HG03066 (cell line): Measurements from ENCODE around the gene RNASE4.
"Not testable (repeated sequence)": the region's sequence is repeated elsewhere in the genome, so short reads cannot be mapped to it uniquely, and the experiment has no call there.

Source experiments
- ATAC-seq: cut with Tn5 transposase; IDR thresholded peaks from one replicate; pipeline ENCODE4 v1.9.1; 2021; ENCODE audit warnings: low read depth; ENCODE audit not compliant: unreplicated experiment

Gene RNASE4

GRCh38 chr14:20696764-20697163 is 12.4 kb downstream of the RNASE4 start:
- ATAC-seq, result no peak

- ATAC-seq, result no peak
These were observed 13.1 kb downstream of the RNASE4 start for GRCh38 chr14:20697273-20698017.

DNA sequence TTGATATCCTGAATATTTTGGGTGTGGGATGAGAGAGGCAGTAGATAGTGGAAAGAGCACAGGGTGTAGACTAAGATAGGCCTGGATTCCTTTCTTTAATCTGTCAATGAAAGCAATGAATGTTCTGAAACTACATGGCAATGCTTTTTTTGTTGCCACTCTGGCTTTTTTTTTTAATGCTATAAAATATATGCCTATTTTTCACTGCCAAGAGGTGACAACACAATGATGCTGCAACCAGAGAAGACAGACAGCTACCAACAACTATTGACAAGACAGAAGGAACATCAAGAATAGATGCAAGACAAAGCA is 13.6 kb downstream of the RNASE4 start:
- no peak for ATAC-seq

- ATAC-seq, result no peak
These were observed 14.6 kb downstream of the RNASE4 start for GRCh38 chr14:20698934-20699333.

DNA sequence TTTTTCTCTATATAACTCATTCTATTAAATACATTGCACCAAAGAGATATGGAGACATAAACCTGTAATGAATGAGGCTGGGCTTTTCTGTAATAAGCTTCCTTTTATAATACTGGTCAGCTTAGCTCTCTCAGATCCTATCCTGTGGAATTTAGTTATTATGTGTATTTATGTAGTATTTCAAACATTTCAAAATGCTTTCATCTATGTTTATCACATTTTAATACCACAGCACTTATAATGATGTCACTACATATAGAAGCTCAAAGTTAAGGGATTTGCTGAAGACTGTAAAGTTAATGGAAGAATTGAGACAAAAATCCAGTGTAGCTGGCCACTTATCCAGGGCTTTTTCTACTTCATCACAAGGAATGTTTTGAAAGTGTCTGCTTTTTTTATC is 15.6 kb downstream of the RNASE4 start:
- no peak for ATAC-seq

GRCh38 chr14:20700965-20701364 is 16.6 kb downstream of the RNASE4 start:
- ATAC-seq, result not testable (repeated sequence)

GRCh38 chr14:20706657-20707355 is 22.4 kb downstream of the RNASE4 start:
- no peak for ATAC-seq

- no peak for ATAC-seq
These were observed 23.3 kb downstream of the RNASE4 start for GRCh38 chr14:20707622-20708021.

- no peak for ATAC-seq
These were observed 26.9 kb downstream of the RNASE4 start for GRCh38 chr14:20711261-20711660.

DNA sequence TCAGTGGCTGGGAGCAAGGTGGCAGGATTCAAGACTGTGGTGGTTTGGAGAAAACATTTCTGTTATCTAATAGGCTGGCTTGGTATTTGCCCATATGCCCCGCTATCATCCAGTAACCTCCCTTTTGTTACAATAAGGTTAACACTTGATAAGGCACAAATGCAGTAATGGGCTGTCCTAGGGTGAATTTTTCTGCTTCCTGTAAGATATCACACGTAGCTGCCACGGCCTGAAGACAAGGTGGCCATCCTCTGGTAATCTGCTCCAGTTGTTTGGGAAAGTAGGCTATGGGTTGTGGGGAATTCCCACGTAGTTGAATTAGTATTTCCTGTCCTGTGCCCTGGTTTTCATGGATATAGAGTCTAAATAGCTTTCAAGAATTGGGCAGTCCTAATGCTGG is 27.3 kb downstream of the RNASE4 start:
- ATAC-seq, result no peak

DNA sequence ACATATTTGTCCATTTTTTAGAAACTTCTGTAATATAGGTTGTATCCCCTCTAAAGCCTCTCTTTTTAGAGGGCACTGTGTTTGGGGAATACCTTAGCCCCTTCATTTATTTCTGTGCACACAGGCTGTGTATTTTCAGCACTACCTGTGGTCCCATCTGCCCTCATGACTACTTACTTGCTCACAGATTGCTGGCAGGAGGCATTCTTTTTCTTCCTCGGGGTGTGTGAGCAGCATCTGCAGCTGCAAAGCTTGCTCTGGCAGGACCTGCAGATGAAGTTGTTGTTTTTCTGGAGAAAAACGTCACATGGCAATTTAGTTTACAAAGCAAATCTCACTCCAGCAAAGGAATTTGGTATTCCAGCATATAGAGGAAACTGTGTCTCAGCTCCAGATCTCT is 28.5 kb downstream of the RNASE4 start:
- no peak for ATAC-seq

- ATAC-seq, result no peak
These were observed 30.4 kb downstream of the RNASE4 start for GRCh38 chr14:20714593-20715250.

GRCh38 chr14:20719777-20720176 is 35.4 kb downstream of the RNASE4 start:
- ATAC-seq, result no peak

DNA sequence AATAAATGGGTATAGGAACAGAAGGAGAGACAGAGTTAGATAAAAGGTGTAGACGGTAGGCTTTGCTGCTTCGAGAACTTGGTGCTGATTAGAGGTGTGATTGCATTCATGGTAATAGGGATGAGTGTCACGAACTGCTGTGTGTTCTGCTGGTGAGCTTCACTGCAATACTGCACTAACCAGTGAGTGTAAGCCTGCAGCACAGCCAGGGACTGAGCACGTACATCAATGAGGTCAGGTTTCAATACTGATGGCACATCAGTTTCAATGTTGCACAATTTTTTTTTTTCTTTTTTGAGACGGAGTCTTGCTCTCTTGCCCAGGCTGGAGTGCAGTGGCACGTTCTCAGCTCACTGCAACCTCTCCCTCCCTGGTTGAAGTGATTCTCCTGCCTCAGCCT is 36.4 kb downstream of the RNASE4 start:
- ATAC-seq, result no peak

DNA sequence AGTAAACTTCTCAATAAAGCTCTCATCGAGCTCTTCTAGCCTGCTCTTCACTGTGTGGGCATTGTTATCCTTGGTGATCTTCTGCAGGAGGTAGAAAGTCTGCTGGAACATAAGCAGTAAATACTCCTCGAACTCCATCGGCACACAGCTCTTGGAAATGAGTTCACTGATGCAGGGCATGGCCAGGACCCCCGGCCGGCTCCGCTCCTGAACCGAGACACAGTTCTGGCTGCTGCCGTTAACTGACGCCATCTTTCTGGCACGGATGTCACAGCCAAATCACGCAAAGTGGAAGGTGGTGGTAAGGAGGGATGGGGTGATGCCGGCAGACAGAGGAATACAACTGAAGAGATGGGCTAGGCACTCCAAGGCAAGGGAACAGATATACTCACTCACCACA is 37.7 kb downstream of the RNASE4 start:
- ATAC-seq, result no peak

DNA sequence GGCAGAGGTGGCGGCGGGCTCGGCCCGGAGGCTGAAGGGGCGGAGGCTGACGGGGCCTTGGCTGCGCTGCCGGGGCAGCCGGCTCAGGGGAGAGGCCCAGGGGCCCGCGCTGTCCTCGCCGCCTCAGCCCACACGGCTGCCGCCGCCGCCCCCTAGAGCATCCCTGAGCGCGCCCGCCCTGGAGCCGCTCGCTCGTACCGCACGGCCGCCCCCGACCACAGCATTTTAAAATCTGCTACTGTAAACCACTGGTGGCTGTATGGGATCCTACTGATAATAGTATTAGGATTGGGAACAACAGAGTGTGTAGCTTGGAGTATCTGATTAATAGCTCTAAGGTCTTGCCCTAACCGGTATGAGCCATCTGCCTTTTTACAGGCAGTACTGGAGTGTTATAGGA is 39.1 kb downstream of the RNASE4 start:
- no peak for ATAC-seq

DNA sequence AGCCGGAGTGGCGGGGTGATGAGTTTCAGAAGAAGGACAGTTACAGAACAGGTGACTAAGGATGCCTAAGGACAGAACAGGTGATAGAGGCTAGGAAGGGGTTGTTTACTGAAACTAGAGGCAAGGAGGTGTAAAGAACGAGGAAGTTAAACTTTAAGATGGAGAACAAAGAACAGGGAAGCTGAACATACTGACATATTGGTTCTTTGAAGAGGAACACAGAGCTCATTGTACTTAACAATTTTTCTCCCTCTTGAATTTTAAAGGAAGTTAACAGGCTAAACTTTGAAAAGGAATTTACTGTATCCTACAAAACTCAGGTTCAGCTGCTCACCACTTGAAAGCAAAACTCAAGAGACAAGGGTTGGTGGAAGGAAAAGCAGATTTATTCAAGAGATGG is 41.8 kb downstream of the RNASE4 start:
- not testable (repeated sequence) for ATAC-seq

DNA sequence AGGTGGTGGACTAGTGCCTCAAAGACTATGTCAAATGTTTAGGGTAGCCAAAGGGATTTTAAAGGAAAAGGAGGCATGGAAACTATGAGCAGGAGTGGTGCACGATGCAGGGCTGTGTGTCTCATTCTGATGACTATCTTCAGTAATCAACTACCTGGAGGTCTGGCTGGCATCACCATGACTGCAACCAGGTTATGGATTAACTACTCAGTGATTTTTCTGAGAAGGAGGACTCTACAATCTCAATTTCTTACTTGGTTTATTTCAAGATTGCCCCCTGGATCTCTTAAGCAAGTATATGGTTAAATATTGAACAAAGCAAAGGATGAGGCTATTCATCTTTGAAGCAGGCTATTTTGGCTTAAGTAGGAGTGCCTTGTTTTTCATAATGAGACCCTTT is 42.2 kb downstream of the RNASE4 start:
- ATAC-seq, result no peak

DNA sequence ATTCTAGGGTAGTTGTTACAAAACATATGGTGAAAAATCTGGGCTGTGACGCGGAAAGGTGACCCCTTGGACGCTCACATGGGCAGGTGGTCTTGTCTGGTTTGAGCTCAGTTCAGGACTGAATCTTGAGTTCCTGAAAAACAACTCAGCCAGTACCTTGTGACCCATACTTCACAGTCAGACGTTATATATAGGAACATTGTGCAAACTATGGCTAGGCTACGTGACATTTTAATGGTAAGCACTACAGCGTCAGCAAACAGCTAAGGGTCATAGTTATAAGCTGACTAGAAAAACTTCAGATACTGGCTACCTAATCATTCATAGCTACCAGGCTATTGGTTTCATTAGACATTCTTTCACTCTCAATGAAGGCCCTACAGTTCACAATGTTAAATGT is 46.5 kb downstream of the RNASE4 start:
- no peak for ATAC-seq

DNA sequence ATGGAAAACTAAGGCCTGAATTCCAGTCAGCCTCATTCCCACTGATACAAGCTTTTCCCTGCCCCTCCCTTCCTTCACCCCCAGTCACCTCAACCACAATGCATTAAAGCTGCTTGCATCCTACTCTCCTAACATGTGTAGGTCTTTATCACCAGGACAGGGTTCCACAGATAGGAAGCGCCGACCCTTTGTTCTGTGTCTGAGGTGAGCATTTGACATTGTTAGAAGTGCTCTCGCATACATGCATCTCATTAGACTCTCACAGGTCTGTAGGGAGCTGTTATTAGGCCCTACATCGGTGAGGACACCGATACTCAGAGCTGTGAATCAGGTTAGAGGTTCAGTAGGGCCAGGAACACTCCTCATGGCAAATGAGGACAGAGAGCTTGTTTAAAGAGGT is 48.1 kb downstream of the RNASE4 start:
- no peak for ATAC-seq

- ATAC-seq, result no peak
These were observed 48.7 kb downstream of the RNASE4 start for GRCh38 chr14:20732979-20733635.
